Caki2 (cell line): ENCODE results near the gene TIMM17A. TPM values are rescaled to one million over a fixed set of nuclear protein-coding genes. Genes with fewer than 3 reads are reported as not detected.

Experiments
- DNase-seq: peaks from one replicate; pipeline ENCODE4 v3.0.0-alpha.2; 2015; ENCODE audit warnings: low read depth
- in situ Hi-C: cut with HindIII; loops from 2 replicates; pipeline ENCODE4 v1.10.0; 2016; ENCODE audit warnings: low sequenced_read_pairs, low pct_unique_long_range_greater_than_20kb, mixed read lengths
- total RNA-seq: library from RNA; depleted of rRNA; stranded (reverse); fragments of >200 nt; shearing (Covaris generic); gene quantifications from 2 replicates; pipeline ENCODE4 v1.2.3, GENCODE V29; 2014; ENCODE audit warnings: low replicate concordance

The TIMM17A gene
- total RNA-seq, 1 experiment from 2014 or later, result 56.4 TPM

- DNase-seq, result no peak
- in situ Hi-C loops, result no loop called here
Observed at GRCh38 chr1:201968202-201968925, 13.1 kb downstream of the TIMM17A start.

- peak; percentile 22 for DNase-seq
- in situ Hi-C loops, result no loop called here
Observed at GRCh38 chr1:201970334-201971159, 15.2 kb downstream of the TIMM17A start.

DNA sequence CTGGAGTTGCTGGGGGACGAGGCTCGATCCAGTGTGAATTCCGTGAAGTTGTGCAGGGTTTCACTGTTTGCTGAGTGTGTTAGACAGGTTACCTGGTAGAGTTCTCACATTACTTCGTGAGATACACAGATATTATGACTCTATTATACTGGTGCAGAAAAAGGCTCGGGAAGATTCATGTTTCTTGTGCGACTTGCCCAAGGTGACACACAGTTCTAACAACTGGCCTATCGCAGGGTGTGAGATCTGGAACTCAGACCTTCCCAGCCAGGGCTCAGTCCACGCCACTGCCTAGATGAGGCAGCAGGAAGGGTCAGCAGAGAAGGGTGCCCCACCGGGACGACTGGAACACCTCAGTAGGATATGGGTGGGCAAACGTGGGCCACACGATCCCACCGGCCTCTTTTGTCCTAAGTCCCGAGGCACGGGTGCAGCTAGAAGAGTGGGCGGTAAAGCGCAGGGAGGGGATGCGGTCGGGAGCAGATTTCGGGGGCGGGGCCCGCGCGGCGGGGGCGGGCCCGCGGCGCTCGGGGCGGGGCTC is 26.8 kb downstream of the TIMM17A start:
- in situ Hi-C loops, result no loop called here
- no peak for DNase-seq

- peak; percentile 78 for DNase-seq
- in situ Hi-C loops, result no loop called here
Observed at GRCh38 chr1:201982623-201983379, 27.5 kb downstream of the TIMM17A start, which contains the start of gene RNPEP. Gene RNPEP (plus strand): TSS chr1:201982648. CDS start chr1:201982667, 19 bp downstream.

DNA sequence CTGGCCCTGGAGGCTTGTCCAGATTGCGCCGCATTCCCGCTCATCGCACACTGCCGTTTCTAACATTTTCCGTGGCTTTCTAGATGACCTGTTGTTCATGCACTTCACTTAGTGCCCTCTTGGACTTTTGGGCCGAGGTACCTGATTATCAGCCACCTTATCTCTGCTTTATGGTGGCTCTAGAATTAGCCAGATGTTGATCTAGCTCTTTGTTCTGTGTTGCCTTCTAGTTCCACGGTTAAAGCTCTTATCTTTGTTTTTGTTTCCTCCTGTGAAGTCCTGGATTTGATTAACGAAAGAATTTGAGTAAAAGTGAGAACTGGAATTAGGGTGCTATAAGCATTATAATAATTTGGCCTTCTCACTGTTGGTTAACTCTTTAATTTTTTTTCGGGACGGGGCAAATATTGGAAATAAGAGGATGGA is 28.1 kb downstream of the TIMM17A start:
- in situ Hi-C loops, result no loop called here
- DNase-seq, result no peak

GRCh38 chr1:201984446-201984845 is 29.1 kb downstream of the TIMM17A start:
- DNase-seq, result peak; percentile 16
- in situ Hi-C loops, result no loop called here

DNA sequence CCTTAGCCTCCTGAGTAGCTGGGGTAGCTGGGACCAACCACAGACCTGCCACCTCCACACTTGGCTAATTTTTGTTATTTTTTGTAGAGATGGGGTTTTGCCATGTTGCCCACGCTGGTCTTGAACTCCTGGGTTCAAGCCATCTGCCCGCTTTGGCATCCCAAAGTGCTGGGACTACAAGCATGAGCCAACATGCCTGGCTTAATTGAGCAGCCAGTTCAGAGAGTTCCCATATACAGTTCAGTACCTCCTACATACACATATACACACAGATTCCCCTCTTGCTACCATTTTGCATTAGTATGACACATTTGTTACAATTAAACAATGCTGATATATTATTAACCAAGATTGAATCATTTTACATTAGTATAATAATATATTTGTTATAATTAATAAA is 30.1 kb downstream of the TIMM17A start:
- no peak for DNase-seq
- in situ Hi-C loops, result no loop called here

DNA sequence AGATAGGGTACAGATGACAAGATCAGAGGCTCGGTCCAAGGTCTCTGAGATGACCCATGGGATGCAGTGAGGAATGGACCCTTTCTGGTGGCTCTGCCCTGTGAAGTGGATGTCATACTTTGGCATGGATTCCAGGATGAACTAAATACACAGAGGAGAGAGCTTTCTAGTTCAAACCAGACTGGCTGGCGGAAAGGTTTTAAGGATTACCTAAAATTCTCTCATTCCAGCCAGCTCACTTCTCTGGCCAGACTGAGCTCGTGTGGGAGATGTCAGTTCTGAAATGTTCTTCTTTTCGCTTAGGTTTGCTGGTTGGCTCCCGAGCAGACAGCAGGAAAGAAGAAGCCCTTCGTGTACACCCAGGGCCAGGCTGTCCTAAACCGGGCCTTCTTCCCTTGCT is 33.3 kb downstream of the TIMM17A start:
- in situ Hi-C loops, result no loop called here
- DNase-seq, result no peak

GRCh38 chr1:201989354-201990128 is 34.2 kb downstream of the TIMM17A start:
- DNase-seq, result no peak
- in situ Hi-C loops, result no loop called here

DNA sequence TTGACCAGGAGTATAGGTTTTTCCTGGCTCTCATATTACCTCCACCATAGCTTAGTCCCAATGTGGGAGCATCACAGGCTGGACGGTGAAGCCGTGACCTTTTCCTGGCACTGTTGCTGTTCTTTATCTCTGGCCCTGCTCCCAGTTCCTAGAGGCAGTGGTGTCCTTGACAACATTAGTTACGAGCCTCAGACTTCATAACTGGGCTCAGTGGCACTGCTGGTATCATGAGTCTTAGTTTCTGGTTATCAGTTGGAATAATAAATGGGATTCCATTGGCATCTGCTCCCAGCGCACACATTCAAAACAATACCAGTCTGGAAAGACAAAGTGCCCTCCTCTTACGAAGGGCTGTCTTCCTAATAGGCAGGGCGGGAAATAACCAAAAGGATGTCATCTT is 35.1 kb downstream of the TIMM17A start:
- no peak for DNase-seq
- in situ Hi-C loops, result no loop called here

GRCh38 chr1:201999625-202000238 is 44.4 kb downstream of the TIMM17A start:
- in situ Hi-C loops, result no loop called here
- no peak for DNase-seq

DNA sequence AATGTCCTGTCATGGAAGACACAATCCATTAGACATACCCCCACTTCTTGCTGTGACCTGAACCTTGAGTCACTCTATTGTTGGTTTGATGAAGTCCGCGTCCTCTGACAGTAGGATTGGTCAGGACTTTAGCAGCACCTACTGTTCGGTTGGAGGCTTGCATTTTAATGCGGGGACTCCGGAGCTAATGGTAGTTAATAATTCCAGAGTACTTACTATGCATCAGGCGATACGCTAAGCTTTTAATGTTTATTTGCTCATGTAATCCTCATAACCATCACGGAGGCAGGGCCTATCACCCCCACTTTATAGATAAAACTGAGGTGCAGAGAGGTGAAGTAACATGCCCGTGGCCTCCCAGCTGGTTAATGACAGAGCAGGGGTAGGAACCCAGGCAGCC is 47.2 kb downstream of the TIMM17A start:
- in situ Hi-C loops, result no loop called here
- no peak for DNase-seq

- in situ Hi-C loops, result no loop called here
- no peak for DNase-seq
Observed at GRCh38 chr1:202004711-202005110, 49.4 kb downstream of the TIMM17A start.

- peak; percentile 42 for DNase-seq
- in situ Hi-C loops, result no loop called here
Observed at GRCh38 chr1:202005958-202006357, 50.7 kb downstream of the TIMM17A start.

GRCh38 chr1:202007304-202007703 is 52.0 kb downstream of the TIMM17A start:
- DNase-seq, result no peak
- in situ Hi-C loops, result no loop called here

GRCh38 chr1:202007805-202008489 is 52.6 kb downstream of the TIMM17A start:
- no peak for DNase-seq
- in situ Hi-C loops, result no loop called here
